KMS-11 (cell line): ENCODE results near the gene CNPY3.

Experiments used
- H2AFZ ChIP-seq: fragments of 200-600 bp; sonication (generic); 2 replicates; pipeline ENCODE4 v1.6.1; 2016; ENCODE audit warnings: antibody characterized with exemption, mixed run types, low read depth
- H3K27ac ChIP-seq: fragments of 200-600 bp; sonication (generic); 2 replicates; pipeline ENCODE4 v1.6.1; 2016; ENCODE audit warnings: mild to moderate bottlenecking, mixed run types
- H3K27me3 ChIP-seq: fragments of 200-600 bp; sonication (generic); 2 replicates; pipeline ENCODE4 v1.6.1; 2017; ENCODE audit warnings: mild to moderate bottlenecking, low read depth, mixed run types, moderate library complexity; ENCODE audit not compliant: insufficient read depth
- H3K36me3 ChIP-seq: fragments of 200-600 bp; sonication (generic); 2 replicates; pipeline ENCODE4 v1.6.1; 2017; ENCODE audit warnings: mild to moderate bottlenecking, mixed run types; ENCODE audit not compliant: insufficient read depth
- H3K4me1 ChIP-seq: fragments of 200-600 bp; sonication (generic); 2 replicates; pipeline ENCODE4 v1.6.1; 2016; ENCODE audit warnings: mild to moderate bottlenecking, low read depth, mixed run types; ENCODE audit not compliant: poor library complexity, severe bottlenecking
- H3K4me2 ChIP-seq: fragments of 200-600 bp; sonication (generic); 2 replicates; pipeline ENCODE4 v1.7.0; 2016; ENCODE audit warnings: mild to moderate bottlenecking, mixed run types
- H3K4me3 ChIP-seq: fragments of 200-600 bp; sonication (generic); IDR thresholded peaks from 2 replicates; pipeline ENCODE4 v1.6.1; 2017; ENCODE audit warnings: low read depth, low read length, mixed read lengths; ENCODE audit not compliant: insufficient read depth
- H3K79me2 ChIP-seq: fragments of 200-600 bp; sonication (generic); 2 replicates; pipeline ENCODE4 v1.6.1; 2016; ENCODE audit warnings: low read depth, mixed run types; ENCODE audit not compliant: insufficient read depth
- H3K9ac ChIP-seq: fragments of 200-600 bp; sonication (generic); 2 replicates; pipeline ENCODE4 v1.6.1; 2016; ENCODE audit warnings: mild to moderate bottlenecking, mixed run types
- H4K20me1 ChIP-seq: fragments of 200-600 bp; sonication (generic); 2 replicates; pipeline ENCODE4 v1.6.1; 2016; ENCODE audit warnings: mild to moderate bottlenecking, mixed run types; ENCODE audit not compliant: insufficient read depth
- TF ChIP-seq, protein P1 (sequence below): fragments of 200-600 bp; sonication (generic); conservative IDR thresholded peaks from 2 replicates; pipeline ENCODE4 v1.6.1; 2017; ENCODE audit warnings: low read depth, mild to moderate bottlenecking, antibody characterized with exemption, low read length, moderate library complexity, mixed read lengths

Gene CNPY3

DNA sequence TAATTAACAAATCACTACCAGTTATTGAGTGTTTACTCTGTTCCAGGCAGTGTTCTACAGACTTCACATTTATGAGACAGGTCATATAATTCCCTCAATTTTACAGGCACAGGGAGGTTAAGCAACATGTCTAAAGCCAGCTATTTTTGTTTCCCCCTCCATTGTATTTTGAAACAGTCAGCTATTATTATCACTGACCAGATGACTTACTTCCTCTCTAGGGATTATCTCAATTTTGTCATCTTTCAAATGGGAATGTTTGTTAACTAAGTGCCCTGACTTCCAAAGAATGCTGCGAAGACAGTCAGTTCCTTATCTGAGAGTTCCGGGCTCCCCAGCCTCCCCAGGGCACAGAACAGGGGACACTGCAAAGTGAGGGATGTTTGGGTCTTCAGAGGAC is 5.6 kb upstream of the CNPY3 start:
- H3K4me1 ChIP-seq, result peaks cover 7% of the 10 kb centered on the region
- H3K4me3 ChIP-seq, result no peak overlapping the region
- H3K27ac ChIP-seq, result no peak overlapping the region
- no peaks in the 10 kb centered on the region for H3K27me3 ChIP-seq
- no peaks in the 10 kb centered on the region for H3K79me2 ChIP-seq
- no peak overlapping the region for H3K9ac ChIP-seq
- no peaks in the 10 kb centered on the region for H4K20me1 ChIP-seq
- H2AFZ ChIP-seq, result no peak overlapping the region
- TF ChIP-seq, protein P1, sequence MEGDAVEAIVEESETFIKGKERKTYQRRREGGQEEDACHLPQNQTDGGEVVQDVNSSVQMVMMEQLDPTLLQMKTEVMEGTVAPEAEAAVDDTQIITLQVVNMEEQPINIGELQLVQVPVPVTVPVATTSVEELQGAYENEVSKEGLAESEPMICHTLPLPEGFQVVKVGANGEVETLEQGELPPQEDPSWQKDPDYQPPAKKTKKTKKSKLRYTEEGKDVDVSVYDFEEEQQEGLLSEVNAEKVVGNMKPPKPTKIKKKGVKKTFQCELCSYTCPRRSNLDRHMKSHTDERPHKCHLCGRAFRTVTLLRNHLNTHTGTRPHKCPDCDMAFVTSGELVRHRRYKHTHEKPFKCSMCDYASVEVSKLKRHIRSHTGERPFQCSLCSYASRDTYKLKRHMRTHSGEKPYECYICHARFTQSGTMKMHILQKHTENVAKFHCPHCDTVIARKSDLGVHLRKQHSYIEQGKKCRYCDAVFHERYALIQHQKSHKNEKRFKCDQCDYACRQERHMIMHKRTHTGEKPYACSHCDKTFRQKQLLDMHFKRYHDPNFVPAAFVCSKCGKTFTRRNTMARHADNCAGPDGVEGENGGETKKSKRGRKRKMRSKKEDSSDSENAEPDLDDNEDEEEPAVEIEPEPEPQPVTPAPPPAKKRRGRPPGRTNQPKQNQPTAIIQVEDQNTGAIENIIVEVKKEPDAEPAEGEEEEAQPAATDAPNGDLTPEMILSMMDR, result no peak
- no peak overlapping the region for H3K4me2 ChIP-seq
- H3K36me3 ChIP-seq, result no peaks in the 10 kb centered on the region

DNA sequence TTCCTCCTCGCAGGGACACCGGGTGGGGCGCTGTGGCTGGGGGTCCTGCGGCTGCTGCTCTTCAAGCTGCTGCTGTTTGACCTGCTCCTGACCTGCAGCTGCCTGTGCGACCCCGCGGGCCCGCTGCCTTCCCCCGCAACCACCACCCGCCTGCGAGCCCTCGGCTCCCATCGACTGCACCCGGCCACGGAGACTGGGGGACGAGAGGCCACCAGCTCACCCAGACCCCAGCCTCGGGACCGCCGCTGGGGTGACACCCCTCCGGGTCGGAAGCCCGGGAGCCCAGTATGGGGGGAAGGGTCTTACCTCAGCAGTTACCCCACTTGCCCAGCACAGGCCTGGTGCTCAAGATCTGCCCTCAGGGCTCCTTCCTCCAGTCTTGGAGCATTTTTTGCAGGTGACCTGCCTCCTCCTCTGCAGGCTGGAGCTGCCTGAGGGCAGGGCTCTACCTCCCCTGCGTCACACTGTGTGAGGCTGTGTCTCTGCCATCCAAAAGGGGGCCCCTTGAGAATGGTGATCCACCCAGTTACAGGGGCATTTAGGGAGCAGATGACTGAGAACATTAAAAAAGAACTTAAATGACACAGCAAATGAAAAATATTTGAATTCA is 3.9 kb upstream of the CNPY3 start:
- Histone ChIP-seq H3K27me3 (no peaks in the 10 kb centered on the region), H3K9ac (no peak overlapping the region), H2AFZ (no peak overlapping the region), H3K4me3 (no peak overlapping the region), H3K4me1 (peaks cover 7% of the 10 kb centered on the region), H3K36me3 (no peaks in the 10 kb centered on the region), H3K79me2 (peaks cover 3% of the 10 kb centered on the region; the same call in 1 of the 2 replicates), H4K20me1 (no peaks in the 10 kb centered on the region), H3K4me2 (no peak overlapping the region), H3K27ac (no peak overlapping the region)
- TF ChIP-seq, protein P1, result no peak

DNA sequence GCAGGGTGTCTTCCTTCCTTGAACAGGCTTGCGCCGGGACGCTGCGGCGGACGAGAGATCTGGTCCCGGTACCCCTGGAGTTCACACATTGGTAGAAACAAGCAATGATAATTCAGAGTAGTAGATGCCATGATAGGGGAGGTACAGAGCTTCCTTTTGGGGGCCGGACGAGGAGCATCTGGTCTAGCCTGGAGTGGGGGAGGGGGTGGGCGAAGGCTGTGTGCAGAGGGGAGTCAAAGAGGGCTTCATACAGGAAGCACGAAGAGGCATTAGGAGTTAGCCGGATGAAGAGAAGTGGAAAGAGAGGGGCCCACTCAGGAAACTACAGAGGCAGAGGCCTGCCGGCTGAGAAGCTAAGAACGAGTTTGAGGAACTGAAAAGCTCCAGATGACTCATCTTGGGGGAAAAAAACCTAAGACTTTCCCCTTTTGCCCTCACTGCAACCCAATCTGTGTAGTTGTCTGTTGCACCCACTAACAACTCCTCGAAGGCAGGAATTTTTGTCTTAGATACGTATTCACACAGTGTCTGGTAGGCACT is 611 bp downstream of the CNPY3 start:
- no peaks in the 10 kb centered on the region for H3K36me3 ChIP-seq
- no peaks in the 10 kb centered on the region for H4K20me1 ChIP-seq
- H3K4me1 ChIP-seq, result peaks cover 18% of the 10 kb centered on the region
- H3K79me2 ChIP-seq, result peaks cover 34% of the 10 kb centered on the region
- peak overlapping the region; percentile 86 for H3K27ac ChIP-seq
- no peaks in the 10 kb centered on the region for H3K27me3 ChIP-seq
- H3K4me3 ChIP-seq, result no peak overlapping the region
- peak overlapping the region; percentile 61; the same call in 1 of the 2 replicates for H2AFZ ChIP-seq
- H3K9ac ChIP-seq, result peak overlapping the region; percentile 54
- peak overlapping the region; percentile 65 for H3K4me2 ChIP-seq
- TF ChIP-seq, protein P1, result no peak

DNA sequence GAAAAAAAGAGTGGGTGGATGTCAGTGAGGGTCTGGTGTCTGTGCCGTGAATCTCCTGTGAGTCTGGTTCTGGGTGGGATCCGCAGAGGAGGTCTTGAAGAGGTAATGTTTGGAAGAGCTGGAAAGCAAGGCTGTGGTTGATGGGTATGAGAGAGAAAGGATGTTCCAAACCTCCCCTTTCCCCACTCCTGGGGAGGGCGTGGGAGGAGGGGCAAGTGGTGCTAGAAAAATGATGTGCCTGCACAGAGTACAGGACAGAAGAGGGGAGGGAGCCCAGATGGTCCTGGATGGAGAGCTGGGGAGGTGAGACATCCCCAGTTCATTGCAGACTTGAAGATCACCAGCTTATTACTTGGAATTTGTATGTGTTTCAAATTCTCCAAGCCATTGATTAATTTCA is 3.1 kb downstream of the CNPY3 start:
- H3K4me3 ChIP-seq, result no peak overlapping the region
- no peaks in the 10 kb centered on the region for H4K20me1 ChIP-seq
- H3K4me1 ChIP-seq, result peaks cover 18% of the 10 kb centered on the region
- H3K79me2 ChIP-seq, result peaks cover 34% of the 10 kb centered on the region
- H3K4me2 ChIP-seq, result no peak overlapping the region
- H3K27me3 ChIP-seq, result no peaks in the 10 kb centered on the region
- no peaks in the 10 kb centered on the region for H3K36me3 ChIP-seq
- H3K9ac ChIP-seq, result no peak overlapping the region
- TF ChIP-seq, protein P1, result no peak
- H3K27ac ChIP-seq, result no peak overlapping the region
- H2AFZ ChIP-seq, result no peak overlapping the region
